GM19023 (cell line): Measurements from ENCODE around the gene ASCL1.

Experiments used
- ATAC-seq: cut with Tn5 transposase; IDR thresholded peaks from one replicate; pipeline ENCODE4 v1.9.1; 2021; ENCODE audit warnings: mild to moderate bottlenecking, moderate library complexity; ENCODE audit not compliant: unreplicated experiment

The ASCL1 gene

GRCh38 chr12:102973583-102973982 is 16.1 kb downstream of the ASCL1 start:
- ATAC-seq: no peak

- ATAC-seq: no peak
Measured at GRCh38 chr12:102976609-102977280, 19.3 kb downstream of the ASCL1 start.

GRCh38 chr12:102977945-102978706 is 20.7 kb downstream of the ASCL1 start:
- no peak for ATAC-seq

GRCh38 chr12:102980350-102980749 is 22.9 kb downstream of the ASCL1 start:
- ATAC-seq: no peak

GRCh38 chr12:102990419-102990818 is 32.9 kb downstream of the ASCL1 start:
- ATAC-seq: no peak

- ATAC-seq: no peak
Measured at GRCh38 chr12:102992297-102992696, 34.8 kb downstream of the ASCL1 start.

- ATAC-seq: no peak
Measured at GRCh38 chr12:102992720-102993119, 35.2 kb downstream of the ASCL1 start.

GRCh38 chr12:102993537-102993936 is 36.1 kb downstream of the ASCL1 start:
- no peak for ATAC-seq

GRCh38 chr12:102995372-102995771 is 37.9 kb downstream of the ASCL1 start:
- ATAC-seq: no peak
